Measurements from ENCODE around the gene ISG15.
A peak's percentile ranks its signal among the peaks of the same experiment; 100 is the strongest.
"Not testable (repeated sequence)": the region's sequence is repeated elsewhere in the genome, so short reads cannot be mapped to it uniquely, and the experiment has no call there.

ISG15 gene

GRCh38 chr1:1047407-1047806, 34.1 kb downstream of the ISG15 start:
- DNase-seq: no peak

GRCh38 chr1:1047963-1048362, 34.7 kb downstream of the ISG15 start:
- DNase-seq: no peak

- DNase-seq: no peak
These were observed 35.5 kb downstream of the ISG15 start for GRCh38 chr1:1048765-1049164.

GRCh38 chr1:1049318-1050165, 36.2 kb downstream of the ISG15 start:
- DNase-seq: no peak

GRCh38 chr1:1050577-1051052, 37.3 kb downstream of the ISG15 start:
- DNase-seq: no peak

- DNase-seq: no peak
These were observed 38.0 kb downstream of the ISG15 start for GRCh38 chr1:1051127-1051810.

- DNase-seq: no peak
These were observed 38.9 kb downstream of the ISG15 start for GRCh38 chr1:1052003-1052840.

- no peak for DNase-seq
These were observed 39.7 kb downstream of the ISG15 start for GRCh38 chr1:1053022-1053421.

GRCh38 chr1:1053682-1054081, 40.4 kb downstream of the ISG15 start:
- DNase-seq: no peak

GRCh38 chr1:1054099-1054700, 40.9 kb downstream of the ISG15 start:
- DNase-seq: no peak

- no peak for DNase-seq
These were observed 41.7 kb downstream of the ISG15 start for GRCh38 chr1:1054971-1055370.

GRCh38 chr1:1055841-1056736, 42.8 kb downstream of the ISG15 start:
- no peak for DNase-seq

- not testable (repeated sequence) for DNase-seq
These were observed 44.4 kb downstream of the ISG15 start for GRCh38 chr1:1057769-1058087.

GRCh38 chr1:1058088-1058905, 45.0 kb downstream of the ISG15 start:
- no peak for DNase-seq

GRCh38 chr1:1058921-1059493, 45.7 kb downstream of the ISG15 start:
- peak; percentile 38 for DNase-seq

- peak; percentile 93 for DNase-seq
These were observed 46.4 kb downstream of the ISG15 start for GRCh38 chr1:1059494-1060280.

GRCh38 chr1:1060281-1061000, 47.1 kb downstream of the ISG15 start:
- DNase-seq: no peak

- DNase-seq: no peak
These were observed 48.5 kb downstream of the ISG15 start for GRCh38 chr1:1061682-1062345.
